GM23338 (cell line): ENCODE results near the gene MBD1.

ENCODE experiments used
- EZH2phosphoT487 ChIP-seq: fragments of 200-600 bp; sonication (generic); IDR thresholded peaks from one replicate; pipeline ENCODE4 v1.8.1; 2018; ENCODE audit warnings: antibody characterized with exemption; ENCODE audit not compliant: unreplicated experiment
- POLR2AphosphoS5 ChIP-seq: IDR thresholded peaks from 2 replicates; pipeline ENCODE4 v1.6.1; 2016; ENCODE audit warnings: antibody characterized with exemption, low read depth
- TF ChIP-seq, protein P1 (sequence below), 2 experiments: fragments of 200-600 bp in 1 of 2; sonication (generic) in 1 of 2; conservative IDR thresholded peaks; 2 replicates each; pipeline versions ENCODE4 v1.5.1 to v1.6.1; 2016 to 2017; ENCODE audit warnings: antibody characterized with exemption in 2 of 2, low read depth in 2 of 2, mild to moderate bottlenecking in 2 of 2, moderate library complexity in 1 of 2

DNA sequence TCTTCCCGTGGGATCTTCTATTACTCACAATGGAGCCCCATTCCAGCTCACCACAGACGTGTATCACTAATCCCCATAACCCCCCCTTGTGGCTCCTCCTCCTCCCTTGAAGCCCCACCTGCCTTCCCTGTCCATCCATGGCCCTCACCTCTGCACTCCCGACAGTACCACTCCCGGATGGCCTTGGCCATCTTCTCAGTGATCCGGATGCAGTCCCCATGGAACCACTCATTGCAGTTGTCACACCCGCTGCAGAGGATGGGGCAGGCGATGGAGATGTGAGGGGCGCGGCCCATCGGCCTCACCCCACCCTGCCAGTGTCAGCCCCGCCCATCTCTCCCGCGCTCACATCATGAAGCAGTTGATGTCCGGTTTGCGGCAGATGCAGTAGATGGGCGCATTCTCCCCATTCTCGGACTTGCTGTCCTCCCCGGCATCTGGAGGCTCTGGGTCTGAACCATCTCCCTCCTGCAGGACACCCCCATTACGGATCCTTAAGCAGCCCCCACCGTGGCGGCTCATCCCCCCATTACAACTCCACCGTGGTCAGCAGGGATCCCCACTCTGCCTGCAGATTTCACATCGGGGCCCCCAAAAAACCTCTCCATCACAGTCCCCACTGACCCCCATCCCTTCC, 5.2 kb upstream of the MBD1 start:
- TF ChIP-seq POLR2AphosphoS5 (no peak), EZH2phosphoT487 (no peak)
- TF ChIP-seq, protein P1, sequence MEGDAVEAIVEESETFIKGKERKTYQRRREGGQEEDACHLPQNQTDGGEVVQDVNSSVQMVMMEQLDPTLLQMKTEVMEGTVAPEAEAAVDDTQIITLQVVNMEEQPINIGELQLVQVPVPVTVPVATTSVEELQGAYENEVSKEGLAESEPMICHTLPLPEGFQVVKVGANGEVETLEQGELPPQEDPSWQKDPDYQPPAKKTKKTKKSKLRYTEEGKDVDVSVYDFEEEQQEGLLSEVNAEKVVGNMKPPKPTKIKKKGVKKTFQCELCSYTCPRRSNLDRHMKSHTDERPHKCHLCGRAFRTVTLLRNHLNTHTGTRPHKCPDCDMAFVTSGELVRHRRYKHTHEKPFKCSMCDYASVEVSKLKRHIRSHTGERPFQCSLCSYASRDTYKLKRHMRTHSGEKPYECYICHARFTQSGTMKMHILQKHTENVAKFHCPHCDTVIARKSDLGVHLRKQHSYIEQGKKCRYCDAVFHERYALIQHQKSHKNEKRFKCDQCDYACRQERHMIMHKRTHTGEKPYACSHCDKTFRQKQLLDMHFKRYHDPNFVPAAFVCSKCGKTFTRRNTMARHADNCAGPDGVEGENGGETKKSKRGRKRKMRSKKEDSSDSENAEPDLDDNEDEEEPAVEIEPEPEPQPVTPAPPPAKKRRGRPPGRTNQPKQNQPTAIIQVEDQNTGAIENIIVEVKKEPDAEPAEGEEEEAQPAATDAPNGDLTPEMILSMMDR (conservative IDR thresholded peaks at IDR 0.05; ENCODE audit: low read depth in 2 of 2), result no peak
